NOMO-1 treated with dmso at 0.1 percent for 144 hours (cell line): ENCODE results near the gene DNMT3L.
"Not testable (repeated sequence)": the region's sequence is repeated elsewhere in the genome, so short reads cannot be mapped to it uniquely, and the experiment has no call there.

ENCODE experiments used
- DNase-seq: peaks from one replicate; lab custom pipeline; 2025; ENCODE audit not compliant: unreplicated experiment; lab: John Stamatoyannopoulos, UW

The DNMT3L gene

GRCh38 chr21:44261675-44262295 lies at the start of gene DNMT3L:
DNMT3L (minus strand) TSS chr21:44261897; CDS start chr21:44261259, 638 bp downstream.
- no peak for DNase-seq

GRCh38 chr21:44310628-44311507 lies 49.2 kb upstream of the DNMT3L start:
- DNase-seq: no peak

- DNase-seq: no peak
These were observed 45.4 kb upstream of the DNMT3L start for GRCh38 chr21:44306936-44307704.

GRCh38 chr21:44305691-44306090 lies 44.0 kb upstream of the DNMT3L start:
- no peak for DNase-seq

- DNase-seq: no peak
These were observed 43.2 kb upstream of the DNMT3L start for GRCh38 chr21:44304877-44305293.

- no peak for DNase-seq
These were observed 42.4 kb upstream of the DNMT3L start for GRCh38 chr21:44304011-44304616.

- DNase-seq: no peak
These were observed 41.8 kb upstream of the DNMT3L start for GRCh38 chr21:44303490-44303981.

GRCh38 chr21:44302573-44303401 lies 41.1 kb upstream of the DNMT3L start:
- DNase-seq: not testable (repeated sequence)

GRCh38 chr21:44301961-44302406 lies 40.3 kb upstream of the DNMT3L start:
- DNase-seq: no peak

- no peak for DNase-seq
These were observed 39.4 kb upstream of the DNMT3L start for GRCh38 chr21:44301141-44301540.

- peak; percentile 48 for DNase-seq
These were observed 38.7 kb upstream of the DNMT3L start for GRCh38 chr21:44300262-44300959.

- peak; percentile 78 for DNase-seq
These were observed 38.0 kb upstream of the DNMT3L start, which contains the start of gene PFKL for GRCh38 chr21:44299458-44300261. PFKL (plus strand) TSS chr21:44300053; CDS start chr21:44300106, 53 bp downstream.

GRCh38 chr21:44299085-44299457 lies 37.4 kb upstream of the DNMT3L start:
- DNase-seq: no peak

GRCh38 chr21:44298301-44298700 lies 36.6 kb upstream of the DNMT3L start:
- no peak for DNase-seq

GRCh38 chr21:44297525-44298290 lies 36.0 kb upstream of the DNMT3L start:
- DNase-seq: peak; percentile 52

GRCh38 chr21:44296916-44297315 lies 35.2 kb upstream of the DNMT3L start:
- DNase-seq: no peak

GRCh38 chr21:44296103-44296519 lies 34.4 kb upstream of the DNMT3L start:
- no peak for DNase-seq

GRCh38 chr21:44295646-44296045 lies 33.9 kb upstream of the DNMT3L start:
- DNase-seq: no peak
